GM23338 (cell line): ENCODE measurements around the gene EPHB2. TPM values are rescaled to one million over a fixed set of nuclear protein-coding genes. Genes with fewer than 3 reads are reported as not detected.

Source experiments
- ATAC-seq: fragments of 200-7000 bp; cut with Tn5 transposase; 3 replicates; pipeline ENCODE4 v1.9.1; 2020
- DNase-seq: peaks from one replicate; pipeline ENCODE4 v3.0.0-alpha.2; 2015; ENCODE audit warnings: low spot score
- H2AFZ ChIP-seq: fragments of 200-600 bp; sonication (generic); 2 replicates; pipeline ENCODE4 v1.8.0; 2016; ENCODE audit warnings: antibody characterized with exemption, mild to moderate bottlenecking, moderate library complexity
- H3F3A ChIP-seq: fragments of 200-600 bp; sonication (generic); replicated peaks from 2 replicates; pipeline ENCODE4 v1.8.0; 2017; ENCODE audit warnings: antibody characterized with exemption, mixed run types, low read depth
- H3K27ac ChIP-seq: fragments of 200-600 bp; sonication (generic); 2 replicates; pipeline ENCODE4 v1.6.1; 2016; ENCODE audit warnings: low read depth
- H3K27me3 ChIP-seq: fragments of 200-600 bp; sonication (generic); 2 replicates; pipeline ENCODE4 v1.8.0; 2016; ENCODE audit warnings: mild to moderate bottlenecking, mixed run types, moderate library complexity; ENCODE audit not compliant: insufficient read depth
- H3K36me3 ChIP-seq: fragments of 200-600 bp; sonication (generic); 2 replicates; pipeline ENCODE4 v1.8.0; 2016; ENCODE audit warnings: mild to moderate bottlenecking; ENCODE audit not compliant: insufficient read depth
- H3K4me1 ChIP-seq: fragments of 200-600 bp; sonication (generic); 2 replicates; pipeline ENCODE4 v1.8.0; 2016; ENCODE audit warnings: mild to moderate bottlenecking, moderate library complexity; ENCODE audit not compliant: insufficient read depth
- H3K4me2 ChIP-seq: fragments of 200-600 bp; sonication (generic); 2 replicates; pipeline ENCODE4 v1.7.1; 2017; ENCODE audit warnings: mixed run types
- H3K4me3 ChIP-seq: fragments of 200-600 bp; sonication (generic); 2 replicates; pipeline ENCODE4 v1.6.1; 2016; ENCODE audit warnings: mixed run types
- H3K79me2 ChIP-seq: fragments of 200-600 bp; sonication (generic); replicated peaks from 2 replicates; pipeline ENCODE4 v1.8.0; 2017; ENCODE audit warnings: mild to moderate bottlenecking; ENCODE audit not compliant: insufficient read depth
- H3K9me2 ChIP-seq: fragments of 200-600 bp; sonication (generic); 2 replicates; pipeline ENCODE4 v1.8.0; 2017; ENCODE audit not compliant: insufficient read depth
- H4K20me1 ChIP-seq: fragments of 200-600 bp; sonication (generic); replicated peaks from 2 replicates; pipeline ENCODE4 v1.8.0; 2017; ENCODE audit warnings: mild to moderate bottlenecking; ENCODE audit not compliant: insufficient read depth
- H3K27ac Mint-ChIP-seq: 2 replicates; pipeline ENCODE4 v1.8.0; 2020; ENCODE audit warnings: inconsistent platforms, mild to moderate bottlenecking, moderate library complexity, mixed read lengths
- H3K27me3 Mint-ChIP-seq: 3 replicates; pipeline ENCODE4 v1.8.0; 2022; ENCODE audit warnings: low read depth, mild to moderate bottlenecking, moderate library complexity, mixed read lengths, inconsistent platforms; ENCODE audit not compliant: insufficient read depth, poor library complexity
- H3K36me3 Mint-ChIP-seq: 3 replicates; pipeline ENCODE4 v1.8.0; 2021; ENCODE audit warnings: low read depth, mild to moderate bottlenecking, inconsistent platforms, moderate library complexity, mixed read lengths
- H3K4me1 Mint-ChIP-seq: 3 replicates; pipeline ENCODE4 v1.8.0; 2020; ENCODE audit warnings: mild to moderate bottlenecking, inconsistent platforms, mixed read lengths
- H3K4me3 Mint-ChIP-seq: 3 replicates; pipeline ENCODE4 v1.8.0; 2021; ENCODE audit warnings: moderate library complexity, mild to moderate bottlenecking, inconsistent platforms, mixed read lengths
- H3K9me3 Mint-ChIP-seq: 3 replicates; pipeline ENCODE4 v1.8.0; 2020; ENCODE audit warnings: moderate library complexity, mild to moderate bottlenecking, inconsistent platforms, mixed read lengths
- CREB1 ChIP-seq: fragments of 250-450 bp; sonication (Bioruptor Pico); IDR thresholded peaks from 2 replicates; pipeline ENCODE4 v1.5.0; 2020; ENCODE audit warnings: low read depth, mild to moderate bottlenecking, moderate library complexity
- EZH2phosphoT487 ChIP-seq: fragments of 200-600 bp; sonication (generic); IDR thresholded peaks from one replicate; pipeline ENCODE4 v1.8.1; 2018; ENCODE audit warnings: antibody characterized with exemption; ENCODE audit not compliant: unreplicated experiment
- NANOG ChIP-seq: IDR thresholded peaks from 2 replicates; pipeline ENCODE4 v1.6.1; 2016; ENCODE audit warnings: antibody characterized with exemption, borderline replicate concordance
- POLR2AphosphoS5 ChIP-seq: IDR thresholded peaks from 2 replicates; pipeline ENCODE4 v1.6.1; 2016; ENCODE audit warnings: antibody characterized with exemption, low read depth
- STAT1 ChIP-seq: IDR thresholded peaks from one replicate; pipeline ENCODE4 v1.6.1; 2016; ENCODE audit warnings: antibody characterized with exemption; ENCODE audit not compliant: unreplicated experiment
- polyA plus RNA-seq: library from polyadenylated mRNA; unstranded; fragments of >200 nt; fragmentation: Nextera tagmentation; extraction: Ambion mirVana; gene quantifications from 2 replicates; pipeline ENCODE4 v1.2.1, GENCODE V29; 2016
- total RNA-seq: library from RNA; depleted of rRNA; stranded (reverse); fragments of >200 nt; shearing (Covaris generic); gene quantifications from 2 replicates; pipeline ENCODE4 v1.2.3, GENCODE V29; 2014
- TF ChIP-seq, protein P1 (sequence below), 2 experiments: fragments of 200-600 bp in 1 of 2; sonication (generic) in 1 of 2; conservative IDR thresholded peaks; 2 replicates each; pipeline versions ENCODE4 v1.5.1 to v1.6.1; 2016 to 2017; ENCODE audit warnings: antibody characterized with exemption in 2 of 2, low read depth in 2 of 2, mild to moderate bottlenecking in 2 of 2, moderate library complexity in 1 of 2
- TF ChIP-seq, protein P2 (sequence below): IDR thresholded peaks from one replicate; pipeline ENCODE4 v1.6.1; 2018; ENCODE audit warnings: antibody characterized with exemption; ENCODE audit not compliant: unreplicated experiment
- TF ChIP-seq, protein P3 (sequence below): IDR thresholded peaks from 2 replicates; pipeline ENCODE4 v1.6.1; 2016; ENCODE audit warnings: antibody characterized with exemption
- TF ChIP-seq, protein P4 (sequence below): fragments of 250-450 bp; sonication (Bioruptor Pico); IDR thresholded peaks from 2 replicates; pipeline ENCODE4 v1.5.0; 2020; ENCODE audit warnings: mild to moderate bottlenecking, moderate library complexity

Gene EPHB2
- total and polyA plus RNA-seq, 2 experiments from 2014 or later, result 4.1 to 20.1 TPM

DNA sequence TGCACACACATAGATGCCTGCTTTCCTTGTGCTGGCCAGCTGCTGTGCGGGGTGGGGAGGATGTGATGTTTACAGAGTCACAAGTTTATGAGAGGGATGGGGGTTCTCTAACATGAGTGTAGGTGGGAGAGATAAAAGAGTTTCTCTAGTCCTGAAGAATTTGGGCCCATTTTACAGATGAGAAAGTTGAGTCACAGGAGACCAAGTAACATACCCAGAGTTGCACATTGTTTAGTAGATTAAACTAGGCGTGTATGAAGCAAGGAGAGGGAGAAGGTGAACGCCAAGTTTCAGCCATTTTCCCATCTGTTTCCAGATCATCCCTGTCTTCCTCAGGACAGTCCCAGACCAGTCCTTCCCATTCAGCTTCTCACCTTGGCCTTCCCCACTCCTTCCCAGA, 126.7 kb downstream of the EPHB2 start:
- H3K27ac Mint-ChIP-seq, result no peak overlapping the region; the same call in 1 of the 2 replicates
- Histone ChIP-seq H3K27ac (no peak overlapping the region), H3K4me1 (no peaks in the 10 kb centered on the region), H3K27me3 (no peaks in the 10 kb centered on the region), H3K4me2 (no peak overlapping the region), H3K36me3 (no peaks in the 10 kb centered on the region), H2AFZ (no peak overlapping the region), H3F3A (no peaks in the 10 kb centered on the region), H4K20me1 (no peaks in the 10 kb centered on the region; the same call in 1 of the 2 replicates), H3K9me2 (no peaks in the 10 kb centered on the region), H3K4me3 (no peak overlapping the region), H3K79me2 (no peaks in the 10 kb centered on the region)
- no peak for ATAC-seq
- peaks cover 15% of the 10 kb centered on the region for H3K4me1 Mint-ChIP-seq
- H3K4me3 Mint-ChIP-seq, result no peak overlapping the region
- peaks cover 5% of the 10 kb centered on the region for H3K27me3 Mint-ChIP-seq
- no peak for TF ChIP-seq NANOG
- no peak for TF ChIP-seq POLR2AphosphoS5
- no peak for TF ChIP-seq EZH2phosphoT487
- TF ChIP-seq, protein P1, sequence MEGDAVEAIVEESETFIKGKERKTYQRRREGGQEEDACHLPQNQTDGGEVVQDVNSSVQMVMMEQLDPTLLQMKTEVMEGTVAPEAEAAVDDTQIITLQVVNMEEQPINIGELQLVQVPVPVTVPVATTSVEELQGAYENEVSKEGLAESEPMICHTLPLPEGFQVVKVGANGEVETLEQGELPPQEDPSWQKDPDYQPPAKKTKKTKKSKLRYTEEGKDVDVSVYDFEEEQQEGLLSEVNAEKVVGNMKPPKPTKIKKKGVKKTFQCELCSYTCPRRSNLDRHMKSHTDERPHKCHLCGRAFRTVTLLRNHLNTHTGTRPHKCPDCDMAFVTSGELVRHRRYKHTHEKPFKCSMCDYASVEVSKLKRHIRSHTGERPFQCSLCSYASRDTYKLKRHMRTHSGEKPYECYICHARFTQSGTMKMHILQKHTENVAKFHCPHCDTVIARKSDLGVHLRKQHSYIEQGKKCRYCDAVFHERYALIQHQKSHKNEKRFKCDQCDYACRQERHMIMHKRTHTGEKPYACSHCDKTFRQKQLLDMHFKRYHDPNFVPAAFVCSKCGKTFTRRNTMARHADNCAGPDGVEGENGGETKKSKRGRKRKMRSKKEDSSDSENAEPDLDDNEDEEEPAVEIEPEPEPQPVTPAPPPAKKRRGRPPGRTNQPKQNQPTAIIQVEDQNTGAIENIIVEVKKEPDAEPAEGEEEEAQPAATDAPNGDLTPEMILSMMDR (conservative IDR thresholded peaks at IDR 0.05; ENCODE audit: low read depth in 2 of 2), result no peak
- no peak for TF ChIP-seq STAT1
- TF ChIP-seq, protein P2, sequence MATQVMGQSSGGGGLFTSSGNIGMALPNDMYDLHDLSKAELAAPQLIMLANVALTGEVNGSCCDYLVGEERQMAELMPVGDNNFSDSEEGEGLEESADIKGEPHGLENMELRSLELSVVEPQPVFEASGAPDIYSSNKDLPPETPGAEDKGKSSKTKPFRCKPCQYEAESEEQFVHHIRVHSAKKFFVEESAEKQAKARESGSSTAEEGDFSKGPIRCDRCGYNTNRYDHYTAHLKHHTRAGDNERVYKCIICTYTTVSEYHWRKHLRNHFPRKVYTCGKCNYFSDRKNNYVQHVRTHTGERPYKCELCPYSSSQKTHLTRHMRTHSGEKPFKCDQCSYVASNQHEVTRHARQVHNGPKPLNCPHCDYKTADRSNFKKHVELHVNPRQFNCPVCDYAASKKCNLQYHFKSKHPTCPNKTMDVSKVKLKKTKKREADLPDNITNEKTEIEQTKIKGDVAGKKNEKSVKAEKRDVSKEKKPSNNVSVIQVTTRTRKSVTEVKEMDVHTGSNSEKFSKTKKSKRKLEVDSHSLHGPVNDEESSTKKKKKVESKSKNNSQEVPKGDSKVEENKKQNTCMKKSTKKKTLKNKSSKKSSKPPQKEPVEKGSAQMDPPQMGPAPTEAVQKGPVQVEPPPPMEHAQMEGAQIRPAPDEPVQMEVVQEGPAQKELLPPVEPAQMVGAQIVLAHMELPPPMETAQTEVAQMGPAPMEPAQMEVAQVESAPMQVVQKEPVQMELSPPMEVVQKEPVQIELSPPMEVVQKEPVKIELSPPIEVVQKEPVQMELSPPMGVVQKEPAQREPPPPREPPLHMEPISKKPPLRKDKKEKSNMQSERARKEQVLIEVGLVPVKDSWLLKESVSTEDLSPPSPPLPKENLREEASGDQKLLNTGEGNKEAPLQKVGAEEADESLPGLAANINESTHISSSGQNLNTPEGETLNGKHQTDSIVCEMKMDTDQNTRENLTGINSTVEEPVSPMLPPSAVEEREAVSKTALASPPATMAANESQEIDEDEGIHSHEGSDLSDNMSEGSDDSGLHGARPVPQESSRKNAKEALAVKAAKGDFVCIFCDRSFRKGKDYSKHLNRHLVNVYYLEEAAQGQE, result no peak
- no peak for DNase-seq
- no peaks in the 10 kb centered on the region for H3K36me3 Mint-ChIP-seq
- H3K9me3 Mint-ChIP-seq, result no peaks in the 10 kb centered on the region

DNA sequence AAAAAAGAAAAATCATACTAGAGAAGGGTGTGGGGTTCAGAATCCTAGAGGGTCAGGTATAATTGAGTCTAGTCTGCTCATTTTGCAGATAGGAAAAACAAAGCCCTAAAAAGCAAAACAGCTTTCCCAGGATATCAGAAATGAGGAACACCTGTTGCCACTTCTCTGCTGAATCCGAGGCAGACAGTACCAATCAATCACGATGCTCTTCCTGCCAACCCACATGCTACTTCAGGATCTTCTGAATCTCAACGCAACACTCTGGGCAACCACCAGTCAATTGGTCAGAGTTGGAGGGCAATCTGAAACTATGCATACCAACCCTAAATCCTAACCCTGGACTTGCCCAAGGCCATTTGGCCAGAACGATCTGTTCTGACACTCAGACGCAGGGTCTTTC, 128.3 kb downstream of the EPHB2 start:
- Histone ChIP-seq H4K20me1 (no peaks in the 10 kb centered on the region; the same call in 1 of the 2 replicates), H3K9me2 (no peaks in the 10 kb centered on the region), H3K27me3 (no peaks in the 10 kb centered on the region), H3K36me3 (no peaks in the 10 kb centered on the region), H3K79me2 (no peaks in the 10 kb centered on the region), H3K4me3 (no peak overlapping the region), H3K27ac (no peak overlapping the region), H2AFZ (no peak overlapping the region), H3K4me2 (no peak overlapping the region), H3F3A (no peaks in the 10 kb centered on the region), H3K4me1 (no peaks in the 10 kb centered on the region)
- ATAC-seq (no peak), DNase-seq (no peak)
- Mint-ChIP-seq H3K27me3 (peaks cover 7% of the 10 kb centered on the region), H3K27ac (no peak overlapping the region), H3K9me3 (no peaks in the 10 kb centered on the region), H3K4me3 (no peak overlapping the region), H3K36me3 (no peaks in the 10 kb centered on the region), H3K4me1 (peaks cover 15% of the 10 kb centered on the region)
- no peak for TF ChIP-seq CREB1
- TF ChIP-seq, protein P3, sequence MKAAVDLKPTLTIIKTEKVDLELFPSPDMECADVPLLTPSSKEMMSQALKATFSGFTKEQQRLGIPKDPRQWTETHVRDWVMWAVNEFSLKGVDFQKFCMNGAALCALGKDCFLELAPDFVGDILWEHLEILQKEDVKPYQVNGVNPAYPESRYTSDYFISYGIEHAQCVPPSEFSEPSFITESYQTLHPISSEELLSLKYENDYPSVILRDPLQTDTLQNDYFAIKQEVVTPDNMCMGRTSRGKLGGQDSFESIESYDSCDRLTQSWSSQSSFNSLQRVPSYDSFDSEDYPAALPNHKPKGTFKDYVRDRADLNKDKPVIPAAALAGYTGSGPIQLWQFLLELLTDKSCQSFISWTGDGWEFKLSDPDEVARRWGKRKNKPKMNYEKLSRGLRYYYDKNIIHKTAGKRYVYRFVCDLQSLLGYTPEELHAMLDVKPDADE, result no peak
- no peak for TF ChIP-seq POLR2AphosphoS5
- TF ChIP-seq STAT1, result no peak
- TF ChIP-seq, protein P4, sequence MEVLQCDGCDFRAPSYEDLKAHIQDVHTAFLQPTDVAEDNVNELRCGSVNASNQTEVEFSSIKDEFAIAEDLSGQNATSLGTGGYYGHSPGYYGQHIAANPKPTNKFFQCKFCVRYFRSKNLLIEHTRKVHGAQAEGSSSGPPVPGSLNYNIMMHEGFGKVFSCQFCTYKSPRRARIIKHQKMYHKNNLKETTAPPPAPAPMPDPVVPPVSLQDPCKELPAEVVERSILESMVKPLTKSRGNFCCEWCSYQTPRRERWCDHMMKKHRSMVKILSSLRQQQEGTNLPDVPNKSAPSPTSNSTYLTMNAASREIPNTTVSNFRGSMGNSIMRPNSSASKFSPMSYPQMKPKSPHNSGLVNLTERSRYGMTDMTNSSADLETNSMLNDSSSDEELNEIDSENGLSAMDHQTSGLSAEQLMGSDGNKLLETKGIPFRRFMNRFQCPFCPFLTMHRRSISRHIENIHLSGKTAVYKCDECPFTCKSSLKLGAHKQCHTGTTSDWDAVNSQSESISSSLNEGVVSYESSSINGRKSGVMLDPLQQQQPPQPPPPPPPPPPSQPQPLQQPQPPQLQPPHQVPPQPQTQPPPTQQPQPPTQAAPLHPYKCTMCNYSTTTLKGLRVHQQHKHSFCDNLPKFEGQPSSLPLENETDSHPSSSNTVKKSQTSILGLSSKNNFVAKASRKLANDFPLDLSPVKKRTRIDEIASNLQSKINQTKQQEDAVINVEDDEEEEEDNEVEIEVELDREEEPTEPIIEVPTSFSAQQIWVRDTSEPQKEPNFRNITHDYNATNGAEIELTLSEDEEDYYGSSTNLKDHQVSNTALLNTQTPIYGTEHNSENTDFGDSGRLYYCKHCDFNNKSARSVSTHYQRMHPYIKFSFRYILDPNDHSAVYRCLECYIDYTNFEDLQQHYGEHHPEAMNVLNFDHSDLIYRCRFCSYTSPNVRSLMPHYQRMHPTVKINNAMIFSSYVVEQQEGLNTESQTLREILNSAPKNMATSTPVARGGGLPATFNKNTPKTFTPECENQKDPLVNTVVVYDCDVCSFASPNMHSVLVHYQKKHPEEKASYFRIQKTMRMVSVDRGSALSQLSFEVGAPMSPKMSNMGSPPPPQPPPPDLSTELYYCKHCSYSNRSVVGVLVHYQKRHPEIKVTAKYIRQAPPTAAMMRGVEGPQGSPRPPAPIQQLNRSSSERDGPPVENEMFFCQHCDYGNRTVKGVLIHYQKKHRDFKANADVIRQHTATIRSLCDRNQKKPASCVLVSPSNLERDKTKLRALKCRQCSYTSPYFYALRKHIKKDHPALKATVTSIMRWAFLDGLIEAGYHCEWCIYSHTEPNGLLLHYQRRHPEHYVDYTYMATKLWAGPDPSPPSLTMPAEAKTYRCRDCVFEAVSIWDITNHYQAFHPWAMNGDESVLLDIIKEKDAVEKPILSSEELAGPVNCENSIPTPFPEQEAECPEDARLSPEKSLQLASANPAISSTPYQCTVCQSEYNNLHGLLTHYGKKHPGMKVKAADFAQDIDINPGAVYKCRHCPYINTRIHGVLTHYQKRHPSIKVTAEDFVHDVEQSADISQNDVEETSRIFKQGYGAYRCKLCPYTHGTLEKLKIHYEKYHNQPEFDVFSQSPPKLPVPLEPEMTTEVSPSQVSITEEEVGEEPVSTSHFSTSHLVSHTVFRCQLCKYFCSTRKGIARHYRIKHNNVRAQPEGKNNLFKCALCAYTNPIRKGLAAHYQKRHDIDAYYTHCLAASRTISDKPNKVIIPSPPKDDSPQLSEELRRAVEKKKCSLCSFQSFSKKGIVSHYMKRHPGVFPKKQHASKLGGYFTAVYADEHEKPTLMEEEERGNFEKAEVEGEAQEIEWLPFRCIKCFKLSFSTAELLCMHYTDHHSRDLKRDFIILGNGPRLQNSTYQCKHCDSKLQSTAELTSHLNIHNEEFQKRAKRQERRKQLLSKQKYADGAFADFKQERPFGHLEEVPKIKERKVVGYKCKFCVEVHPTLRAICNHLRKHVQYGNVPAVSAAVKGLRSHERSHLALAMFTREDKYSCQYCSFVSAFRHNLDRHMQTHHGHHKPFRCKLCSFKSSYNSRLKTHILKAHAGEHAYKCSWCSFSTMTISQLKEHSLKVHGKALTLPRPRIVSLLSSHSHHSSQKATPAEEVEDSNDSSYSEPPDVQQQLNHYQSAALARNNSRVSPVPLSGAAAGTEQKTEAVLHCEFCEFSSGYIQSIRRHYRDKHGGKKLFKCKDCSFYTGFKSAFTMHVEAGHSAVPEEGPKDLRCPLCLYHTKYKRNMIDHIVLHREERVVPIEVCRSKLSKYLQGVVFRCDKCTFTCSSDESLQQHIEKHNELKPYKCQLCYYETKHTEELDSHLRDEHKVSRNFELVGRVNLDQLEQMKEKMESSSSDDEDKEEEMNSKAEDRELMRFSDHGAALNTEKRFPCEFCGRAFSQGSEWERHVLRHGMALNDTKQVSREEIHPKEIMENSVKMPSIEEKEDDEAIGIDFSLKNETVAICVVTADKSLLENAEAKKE (CRISPR knock-in tag), result no peak
